ENCODE data around the gene KSR2. TPM values are rescaled to one million over a fixed set of nuclear protein-coding genes. Genes with fewer than 3 reads are reported as not detected.

KSR2 gene
- total RNA-seq, 1 experiment from 2014 or later: not detected

DNA sequence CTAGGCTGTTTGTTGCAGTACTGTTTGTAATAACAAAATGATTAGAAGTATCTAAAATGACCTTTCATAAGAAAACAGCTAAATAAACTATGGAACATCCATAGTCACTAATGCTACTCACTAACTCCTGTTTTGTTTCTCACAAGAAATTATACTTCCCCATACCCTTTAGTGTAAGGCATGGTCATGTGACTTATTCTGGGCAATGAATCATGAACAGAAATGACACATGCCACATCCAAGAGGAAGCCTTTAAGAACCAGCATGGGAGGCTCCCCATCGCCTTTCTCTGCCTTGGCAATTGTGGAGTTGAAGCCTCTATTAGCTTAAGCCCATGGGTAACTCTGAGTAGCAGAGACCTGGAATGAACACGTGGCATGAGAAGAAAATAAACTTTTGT, 49.3 kb downstream of the KSR2 start:
- Histone ChIP-seq H3K36me3 (ENCODE audit: insufficient read depth, low read length, poor library complexity, severe bottlenecking) (no peaks in the 10 kb centered on the region), H3K9me3 (ENCODE audit: low read depth, low read length, poor library complexity, severe bottlenecking) (no peaks in the 10 kb centered on the region), H3K4me1 (ENCODE audit: insufficient read depth, low read length, poor library complexity, severe bottlenecking) (no peaks in the 10 kb centered on the region), H3K27ac (ENCODE audit: low read depth, low read length, poor library complexity, severe bottlenecking) (no peak overlapping the region), H3K4me3 (ENCODE audit: low read depth, low read length, poor library complexity, severe bottlenecking) (no peak overlapping the region), H3K27me3 (replicated peaks; ENCODE audit: insufficient read depth, low read depth, low read length, poor library complexity) (peaks cover 16% of the 10 kb centered on the region)
- BruUV-seq (replicated peaks): no TSS peak
- ChIA-PET CTCF (no interaction called here), POLR2A (ENCODE audit: low non-redundant PET) (no interaction called here)
- DNase-seq (ENCODE audit: low spot score): no peak
- intact Hi-C loops (cut with micrococcal nuclease; ENCODE audit: unreplicated experiment): no loop called here
- TF ChIP-seq, protein P1, sequence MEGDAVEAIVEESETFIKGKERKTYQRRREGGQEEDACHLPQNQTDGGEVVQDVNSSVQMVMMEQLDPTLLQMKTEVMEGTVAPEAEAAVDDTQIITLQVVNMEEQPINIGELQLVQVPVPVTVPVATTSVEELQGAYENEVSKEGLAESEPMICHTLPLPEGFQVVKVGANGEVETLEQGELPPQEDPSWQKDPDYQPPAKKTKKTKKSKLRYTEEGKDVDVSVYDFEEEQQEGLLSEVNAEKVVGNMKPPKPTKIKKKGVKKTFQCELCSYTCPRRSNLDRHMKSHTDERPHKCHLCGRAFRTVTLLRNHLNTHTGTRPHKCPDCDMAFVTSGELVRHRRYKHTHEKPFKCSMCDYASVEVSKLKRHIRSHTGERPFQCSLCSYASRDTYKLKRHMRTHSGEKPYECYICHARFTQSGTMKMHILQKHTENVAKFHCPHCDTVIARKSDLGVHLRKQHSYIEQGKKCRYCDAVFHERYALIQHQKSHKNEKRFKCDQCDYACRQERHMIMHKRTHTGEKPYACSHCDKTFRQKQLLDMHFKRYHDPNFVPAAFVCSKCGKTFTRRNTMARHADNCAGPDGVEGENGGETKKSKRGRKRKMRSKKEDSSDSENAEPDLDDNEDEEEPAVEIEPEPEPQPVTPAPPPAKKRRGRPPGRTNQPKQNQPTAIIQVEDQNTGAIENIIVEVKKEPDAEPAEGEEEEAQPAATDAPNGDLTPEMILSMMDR (conservative IDR thresholded peaks at IDR 0.05; ENCODE audit: low read depth, low read length): no peak
- no peak for TF ChIP-seq EZH2 (IDR thresholded peaks at IDR 0.05; ENCODE audit: borderline replicate concordance, low read depth, low read length, poor library complexity, severe bottlenecking)

DNA sequence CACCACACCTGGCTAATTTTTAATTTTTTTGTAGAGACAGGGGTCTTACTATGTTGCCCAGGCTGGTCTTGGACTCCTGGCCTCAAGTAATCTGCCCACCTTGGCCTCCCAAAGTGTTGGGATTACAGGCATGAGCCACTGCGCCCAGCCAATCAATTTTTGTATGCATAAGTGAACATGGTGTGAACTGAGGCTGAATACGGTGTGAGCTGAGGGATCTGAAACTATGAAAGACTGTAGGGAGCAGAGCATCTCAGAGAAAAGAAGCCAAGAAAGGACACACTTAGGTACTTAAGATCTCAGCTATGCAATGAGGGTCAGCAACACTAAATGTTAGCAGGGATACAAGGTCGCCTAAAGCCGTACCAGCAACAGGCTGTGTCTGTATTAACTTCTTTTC, 54.1 kb downstream of the KSR2 start:
- ChIA-PET POLR2A (ENCODE audit: low non-redundant PET) (no interaction called here), CTCF (no interaction called here)
- intact Hi-C loops (cut with micrococcal nuclease; ENCODE audit: unreplicated experiment): no loop called here

DNA sequence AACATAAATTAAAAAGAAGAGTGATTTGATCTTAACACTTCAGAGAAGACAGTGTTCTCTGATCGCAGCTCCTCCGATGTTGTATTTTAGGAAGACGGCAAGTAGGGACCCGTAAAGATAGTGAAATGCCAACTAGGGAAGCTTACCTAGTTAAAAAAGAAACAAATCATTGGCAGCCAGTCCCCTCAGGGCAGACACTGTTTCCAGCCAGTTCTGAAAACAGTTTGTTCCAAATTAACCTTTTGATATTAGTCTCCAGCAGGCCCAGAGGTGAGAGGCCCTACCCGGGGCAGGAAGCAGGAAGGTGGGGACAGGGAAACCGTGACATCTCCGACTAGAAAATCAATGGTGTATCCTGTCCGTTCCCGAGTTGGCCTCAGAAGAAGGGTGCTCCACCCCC, 56.0 kb downstream of the KSR2 start:
- no peak overlapping the region for H3K27ac ChIP-seq (ENCODE audit: low read depth, low read length, poor library complexity, severe bottlenecking)
- H3K27me3 ChIP-seq (replicated peaks; ENCODE audit: insufficient read depth, low read depth, low read length, poor library complexity): no peaks in the 10 kb centered on the region
- no TSS peak for BruUV-seq (replicated peaks)
- intact Hi-C loops (cut with micrococcal nuclease; ENCODE audit: unreplicated experiment): no loop called here
- no peaks in the 10 kb centered on the region for H3K4me1 ChIP-seq (ENCODE audit: insufficient read depth, low read length, poor library complexity, severe bottlenecking)
- H3K36me3 ChIP-seq (ENCODE audit: insufficient read depth, low read length, poor library complexity, severe bottlenecking): no peaks in the 10 kb centered on the region
- no peak overlapping the region for H3K4me3 ChIP-seq (ENCODE audit: low read depth, low read length, poor library complexity, severe bottlenecking)
- ChIA-PET POLR2A (ENCODE audit: low non-redundant PET) (no interaction called here), CTCF (no interaction called here)
- DNase-seq (ENCODE audit: low spot score): no peak
- no peaks in the 10 kb centered on the region for H3K9me3 ChIP-seq (ENCODE audit: low read depth, low read length, poor library complexity, severe bottlenecking)
- TF ChIP-seq, protein P1 (conservative IDR thresholded peaks at IDR 0.05; ENCODE audit: low read depth, low read length): no peak
- TF ChIP-seq EZH2 (IDR thresholded peaks at IDR 0.05; ENCODE audit: borderline replicate concordance, low read depth, low read length, poor library complexity, severe bottlenecking): no peak

More for the DNA sequence above, 54.1 kb downstream of the KSR2 start:
- Histone ChIP-seq H3K4me1 (ENCODE audit: insufficient read depth, low read length, poor library complexity, severe bottlenecking) (no peaks in the 10 kb centered on the region), H3K36me3 (ENCODE audit: insufficient read depth, low read length, poor library complexity, severe bottlenecking) (no peaks in the 10 kb centered on the region), H3K4me3 (ENCODE audit: low read depth, low read length, poor library complexity, severe bottlenecking) (no peak overlapping the region), H3K27ac (ENCODE audit: low read depth, low read length, poor library complexity, severe bottlenecking) (no peak overlapping the region), H3K27me3 (replicated peaks; ENCODE audit: insufficient read depth, low read depth, low read length, poor library complexity) (no peaks in the 10 kb centered on the region), H3K9me3 (ENCODE audit: low read depth, low read length, poor library complexity, severe bottlenecking) (no peaks in the 10 kb centered on the region)
- TF ChIP-seq, protein P1 (conservative IDR thresholded peaks at IDR 0.05; ENCODE audit: low read depth, low read length): no peak
- no peak for TF ChIP-seq EZH2 (IDR thresholded peaks at IDR 0.05; ENCODE audit: borderline replicate concordance, low read depth, low read length, poor library complexity, severe bottlenecking)
- BruUV-seq (replicated peaks): no TSS peak
- DNase-seq (ENCODE audit: low spot score): no peak

All from A673 (cell line).